Brain microvascular endothelial cell (primary cell): ENCODE results near the gene C17orf100.

Experiments used
- DNase-seq: peaks from one replicate; pipeline ENCODE4 v3.0.0-alpha.2; 2020
- H3K27ac ChIP-seq: fragments of 250-450 bp; sonication (Bioruptor Pico); 2 replicates; pipeline ENCODE4 v1.5.1; 2020; ENCODE audit warnings: mild to moderate bottlenecking, moderate library complexity
- H3K27me3 ChIP-seq: fragments of 250-450 bp; sonication (Bioruptor Pico); replicated peaks from 2 replicates; pipeline ENCODE4 v1.5.1; 2020; ENCODE audit warnings: mild to moderate bottlenecking
- H3K36me3 ChIP-seq: fragments of 250-450 bp; sonication (Bioruptor Pico); replicated peaks from 2 replicates; pipeline ENCODE4 v1.5.1; 2020; ENCODE audit warnings: mild to moderate bottlenecking
- H3K4me3 ChIP-seq: 2 replicates; pipeline ENCODE4 v1.5.1; 2011; ENCODE audit warnings: low read depth, mild to moderate bottlenecking, control low read depth, low read length, moderate library complexity
- in situ Hi-C: cut with HindIII; loops from 2 replicates; pipeline ENCODE4 v1.10.0; 2017; ENCODE audit warnings: low sequenced_read_pairs, low pct_ligation_motif_present
- TF ChIP-seq, protein P1 (sequence below): IDR thresholded peaks from 2 replicates; pipeline ENCODE4 v1.5.1; 2011; ENCODE audit warnings: low read depth, mild to moderate bottlenecking, moderate library complexity, low read length, control low read depth, inconsistent platforms; ENCODE audit errors: missing control alignments

Gene C17orf100

DNA sequence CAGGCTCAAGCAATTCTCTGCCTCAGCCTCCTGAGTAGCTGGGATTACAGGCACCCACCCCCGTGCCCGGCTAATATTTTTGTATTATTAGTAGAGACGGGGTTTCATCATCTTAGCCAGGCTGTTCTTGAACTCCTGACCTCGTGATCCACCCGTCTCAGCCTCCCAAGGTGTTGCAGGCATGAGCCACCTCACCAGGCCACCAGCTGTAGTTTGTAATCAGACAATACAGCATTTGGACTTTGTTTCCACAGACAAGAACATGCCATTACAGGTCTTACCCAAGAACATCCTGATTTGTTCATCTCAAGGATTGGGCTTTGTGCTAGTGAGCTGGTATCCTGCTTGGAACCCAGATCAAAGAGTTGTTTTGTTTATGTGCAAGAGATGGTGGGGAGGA, 30.1 kb downstream of the C17orf100 start:
- H3K4me3 ChIP-seq: no peak overlapping the region
- no peaks in the 10 kb centered on the region for H3K36me3 ChIP-seq
- no peak for DNase-seq
- TF ChIP-seq, protein P1, sequence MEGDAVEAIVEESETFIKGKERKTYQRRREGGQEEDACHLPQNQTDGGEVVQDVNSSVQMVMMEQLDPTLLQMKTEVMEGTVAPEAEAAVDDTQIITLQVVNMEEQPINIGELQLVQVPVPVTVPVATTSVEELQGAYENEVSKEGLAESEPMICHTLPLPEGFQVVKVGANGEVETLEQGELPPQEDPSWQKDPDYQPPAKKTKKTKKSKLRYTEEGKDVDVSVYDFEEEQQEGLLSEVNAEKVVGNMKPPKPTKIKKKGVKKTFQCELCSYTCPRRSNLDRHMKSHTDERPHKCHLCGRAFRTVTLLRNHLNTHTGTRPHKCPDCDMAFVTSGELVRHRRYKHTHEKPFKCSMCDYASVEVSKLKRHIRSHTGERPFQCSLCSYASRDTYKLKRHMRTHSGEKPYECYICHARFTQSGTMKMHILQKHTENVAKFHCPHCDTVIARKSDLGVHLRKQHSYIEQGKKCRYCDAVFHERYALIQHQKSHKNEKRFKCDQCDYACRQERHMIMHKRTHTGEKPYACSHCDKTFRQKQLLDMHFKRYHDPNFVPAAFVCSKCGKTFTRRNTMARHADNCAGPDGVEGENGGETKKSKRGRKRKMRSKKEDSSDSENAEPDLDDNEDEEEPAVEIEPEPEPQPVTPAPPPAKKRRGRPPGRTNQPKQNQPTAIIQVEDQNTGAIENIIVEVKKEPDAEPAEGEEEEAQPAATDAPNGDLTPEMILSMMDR: no peak
- peaks cover 2% of the 10 kb centered on the region for H3K27me3 ChIP-seq
- in situ Hi-C loops: no loop called here
- no peak overlapping the region for H3K27ac ChIP-seq

DNA sequence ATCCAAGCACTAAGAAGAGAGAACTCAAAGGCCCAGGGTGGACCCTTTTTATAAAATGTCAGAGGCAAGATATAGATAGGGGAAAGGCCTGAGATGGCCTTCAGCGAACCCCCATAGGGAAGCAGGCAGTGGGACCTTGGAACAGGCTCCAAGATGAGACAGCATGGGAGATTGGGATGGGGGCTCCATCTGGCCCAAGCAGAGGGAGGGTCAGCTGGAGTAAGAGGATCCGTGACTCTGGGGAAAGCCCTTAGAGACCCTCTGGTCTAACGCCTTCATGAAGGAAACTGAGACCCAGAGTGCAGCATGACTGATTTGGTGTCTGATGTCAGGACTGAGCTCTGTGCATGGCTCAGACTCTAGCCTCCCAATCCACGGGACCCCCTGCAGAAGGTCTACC, 30.8 kb downstream of the C17orf100 start:
- Histone ChIP-seq H3K27me3 (peaks cover 2% of the 10 kb centered on the region), H3K36me3 (no peaks in the 10 kb centered on the region), H3K27ac (no peak overlapping the region), H3K4me3 (no peak overlapping the region)
- TF ChIP-seq, protein P1: no peak
- in situ Hi-C loops: no loop called here
- DNase-seq: no peak

DNA sequence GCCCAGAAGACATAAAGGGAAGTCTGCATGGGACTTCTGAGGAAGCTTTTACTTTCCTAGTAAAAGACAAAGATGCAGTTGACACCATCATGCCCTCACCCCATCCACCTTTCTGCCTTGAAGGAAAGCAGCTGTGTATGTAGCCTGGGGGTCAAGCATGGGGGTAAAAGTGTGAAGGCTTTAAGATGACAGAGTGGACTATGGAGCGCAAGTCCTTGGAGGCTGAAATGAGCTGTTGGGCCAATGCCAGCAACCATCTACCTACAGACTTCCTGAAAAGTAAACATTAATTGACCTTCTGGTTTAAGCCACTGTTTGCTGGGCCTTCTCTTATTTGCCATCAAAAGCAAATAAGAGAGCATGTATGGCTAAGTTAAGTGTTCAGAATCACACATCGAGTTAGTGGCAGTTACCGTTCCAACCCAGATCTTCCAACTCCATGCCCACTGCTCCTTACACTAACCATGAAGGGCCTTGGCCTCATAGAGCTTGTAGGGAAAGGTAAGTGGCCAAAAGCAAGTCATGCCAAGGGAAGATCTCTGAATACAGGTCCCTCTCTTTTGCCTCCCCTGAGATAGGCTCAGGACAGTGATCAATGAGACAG, 31.6 kb downstream of the C17orf100 start:
- Histone ChIP-seq H3K27me3 (peaks cover 2% of the 10 kb centered on the region), H3K36me3 (no peaks in the 10 kb centered on the region), H3K27ac (no peak overlapping the region), H3K4me3 (no peak overlapping the region)
- TF ChIP-seq, protein P1: no peak
- no peak for DNase-seq
- in situ Hi-C loops: no loop called here

DNA sequence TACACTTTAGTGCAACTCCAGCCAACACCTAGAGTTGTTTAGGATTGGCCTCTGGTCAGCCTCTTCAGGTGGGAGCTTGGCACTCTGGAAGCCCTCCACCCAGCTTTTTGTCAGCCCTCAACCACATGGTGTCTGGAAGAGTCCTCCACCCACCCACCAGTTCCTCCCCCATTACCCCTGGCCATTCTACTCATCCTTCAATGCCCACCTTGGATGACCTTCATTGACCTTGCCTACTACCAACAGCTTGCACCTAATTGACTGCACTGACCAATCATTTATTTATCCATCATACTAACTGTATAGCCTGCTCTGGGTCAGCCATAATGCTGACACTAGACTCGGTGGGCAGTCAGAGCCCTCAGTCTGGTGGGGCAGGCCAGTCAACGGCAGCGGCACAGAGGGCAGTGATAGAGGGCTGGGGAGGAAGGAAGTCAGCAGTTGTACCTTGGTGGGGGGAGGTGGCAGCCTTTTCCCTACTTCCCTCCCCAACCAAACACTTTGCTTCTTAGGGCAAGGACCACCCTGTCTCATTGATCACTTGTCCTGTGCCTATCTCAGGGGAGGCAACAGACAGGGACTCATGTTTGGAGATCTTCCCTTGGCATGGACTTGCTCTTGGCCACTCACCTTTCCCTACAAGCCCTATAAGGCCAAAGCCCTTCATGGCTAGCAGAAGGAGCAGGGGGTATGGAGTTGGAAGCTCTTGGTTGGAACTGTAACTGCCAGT, 32.3 kb downstream of the C17orf100 start:
- Histone ChIP-seq H3K36me3 (no peaks in the 10 kb centered on the region), H3K27me3 (no peaks in the 10 kb centered on the region), H3K4me3 (no peak overlapping the region), H3K27ac (no peak overlapping the region)
- DNase-seq: no peak
- TF ChIP-seq, protein P1: no peak
- in situ Hi-C loops: no loop called here

DNA sequence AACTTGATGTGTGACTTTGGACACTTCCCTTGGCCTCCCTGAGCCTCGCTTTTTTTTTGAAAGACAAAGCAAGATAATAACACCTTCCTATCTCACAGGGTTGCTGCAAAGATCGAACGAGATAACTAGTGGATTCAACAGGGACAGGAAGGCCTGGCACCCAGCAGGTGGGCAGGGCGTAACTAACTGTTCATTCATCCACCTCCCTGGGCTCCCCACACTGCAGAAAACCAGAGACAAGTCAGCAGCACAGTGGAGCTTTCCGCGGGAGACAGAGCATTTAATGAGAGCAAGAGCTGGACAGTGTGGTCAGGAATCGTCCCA, 32.9 kb downstream of the C17orf100 start:
- Histone ChIP-seq H3K4me3 (no peak overlapping the region), H3K27me3 (no peaks in the 10 kb centered on the region), H3K27ac (no peak overlapping the region), H3K36me3 (no peaks in the 10 kb centered on the region)
- DNase-seq: no peak
- in situ Hi-C loops: no loop called here
- TF ChIP-seq, protein P1: no peak
